CD4-positive, alpha-beta T cell (primary cell): ENCODE measurements around the gene C3orf80. TPM values are rescaled to one million over a fixed set of nuclear protein-coding genes. Genes with fewer than 3 reads are reported as not detected.
"Not testable (repeated sequence)": the region's sequence is repeated elsewhere in the genome, so short reads cannot be mapped to it uniquely, and the experiment has no call there.

Experiments
- ATAC-seq: fragments of 200-7000 bp; cut with Tn5 transposase; one replicate; pipeline ENCODE4 v1.10.0; 2022; ENCODE audit warnings: mild to moderate bottlenecking; ENCODE audit not compliant: poor library complexity
- CTCF ChIA-PET: fragments of 350-600 bp; sonication (Branson Sonifier 250); formaldehyde crosslinking; loops from one replicate; lab custom pipeline; 2021; ENCODE audit warnings: antibody characterized with exemption, inconsistent platforms; lab: Charles Lee
- POLR2A ChIA-PET: fragments of 350-600 bp; sonication (Branson Sonifier 250); formaldehyde crosslinking; loops from one replicate; lab custom pipeline; 2021; ENCODE audit warnings: antibody characterized with exemption, inconsistent platforms; lab: Charles Lee
- DNase-seq, 14 experiments: peaks; one replicate each; pipeline ENCODE4 v3.0.0-alpha.2; 2013 to 2020; ENCODE audit warnings: mixed read lengths in 2 of 14
- H3K27ac ChIP-seq, 2 donors: one replicate each; pipeline versions ENCODE4 v1.5.1 to v1.7.0; 2013; ENCODE audit warnings: low read length in 2 of 2, low read depth in 1 of 2, mild to moderate bottlenecking in 1 of 2
- H3K27me3 ChIP-seq, 2 experiments: 1 replicate in 1 of 2; 2 replicates in 1 of 2; pipeline versions ENCODE4 v1.6.1 to v1.7.0; 2013; ENCODE audit warnings: low read length in 2 of 2, control low read depth in 1 of 2, mild to moderate bottlenecking in 1 of 2, moderate library complexity in 1 of 2; ENCODE audit not compliant: insufficient read depth in 2 of 2, control insufficient read depth in 1 of 2
- H3K36me3 ChIP-seq: one replicate; pipeline ENCODE4 v1.6.1; 2013; ENCODE audit warnings: low read length, control low read depth; ENCODE audit not compliant: insufficient read depth
- H3K4me1 ChIP-seq: one replicate; pipeline ENCODE4 v1.6.1; 2013; ENCODE audit warnings: low read length, control low read depth; ENCODE audit not compliant: insufficient read depth
- H3K4me3 ChIP-seq: one replicate; pipeline ENCODE4 v1.5.1; 2013; ENCODE audit warnings: mild to moderate bottlenecking, low read length, moderate library complexity
- H3K9me3 ChIP-seq, 2 experiments: 1 replicate in 1 of 2; 2 replicates in 1 of 2; pipeline versions ENCODE4 v1.6.1 to v1.7.0; 2013; ENCODE audit warnings: low read length in 2 of 2, mild to moderate bottlenecking in 2 of 2, control low read depth in 1 of 2, moderate library complexity in 1 of 2; ENCODE audit not compliant: control insufficient read depth in 1 of 2, insufficient read depth in 1 of 2
- H3K27ac Mint-ChIP-seq: one replicate; pipeline ENCODE4 v1.8.0; 2020; ENCODE audit warnings: mixed read lengths
- H3K27me3 Mint-ChIP-seq: one replicate; pipeline ENCODE4 v1.8.0; 2021; ENCODE audit warnings: mixed read lengths
- H3K36me3 Mint-ChIP-seq: one replicate; pipeline ENCODE4 v1.8.0; 2021; ENCODE audit warnings: low read depth, mixed read lengths
- H3K4me1 Mint-ChIP-seq: one replicate; pipeline ENCODE4 v1.8.0; 2021; ENCODE audit warnings: low read depth, mixed read lengths
- H3K4me3 Mint-ChIP-seq: one replicate; pipeline ENCODE4 v1.8.0; 2020; ENCODE audit warnings: mild to moderate bottlenecking, mixed read lengths
- H3K9me3 Mint-ChIP-seq: one replicate; pipeline ENCODE4 v1.8.0; 2020; ENCODE audit warnings: mixed read lengths
- CTCF ChIP-seq: fragments of 200-600 bp; IDR thresholded peaks from one replicate; pipeline ENCODE4 v1.8.0; 2022; ENCODE audit warnings: antibody characterized with exemption, mild to moderate bottlenecking
- intact Hi-C, 2 experiments: fragments of 100-400 bp; cut with DNase I in 1 of 2; cut with micrococcal nuclease in 1 of 2; formaldehyde crosslinking; loops; one replicate each; pipeline versions ENCODE4 v1.15.1 to v1.9.0; 2023 to 2025; cut with DNase I, micrococcal nuclease
- polyA plus RNA-seq, 2 donors: library from polyadenylated mRNA; unstranded; fragments of 120-200 nt; gene quantifications; one replicate each; pipeline ENCODE4 v1.2.1, GENCODE V29; 2013
- total RNA-seq, 174 experiments: library from RNA in 2 of 174; stranded (reverse) in 2 of 174; gene quantifications; one replicate each; pipeline ENCODE4 v1.2.3 and lab custom pipeline; 2021 to 2026

Gene C3orf80
- total RNA-seq (not detected), total RNA-seq (lab: John Stamatoyannopoulos, UW) (0 to 1.2 (median 0.20) reads per million in 172 experiments)
- 0.08 TPM for polyA plus RNA-seq (2013, experiment 1 of 2)
- polyA plus RNA-seq (2013, experiment 2 of 2), result not detected

GRCh38 chr3:160225176-160226025 lies at the start of gene C3orf80:
TSS of gene C3orf80 (plus strand) at chr3:160225422. CDS start at chr3:160225636, 214 bp downstream.
- Mint-ChIP-seq H3K27ac (no peak within 1 kb of the TSS), H3K9me3 (no peaks in the 10 kb centered on the region), H3K27me3 (peaks cover 66% of the 10 kb centered on the region), H3K36me3 (no peaks in the 10 kb centered on the region), H3K4me1 (peaks cover 21% of the 10 kb centered on the region), H3K4me3 (peak within 1 kb of the TSS; percentile 90)
- ChIA-PET CTCF (interaction anchor here (1.1 kb wide), 1 partner anchor 25 kb away, joined by 3 read pairs; no protein-coding TSS in a partner anchor), POLR2A (interaction anchor here (0.5 to 1.0 kb wide), 3 partner anchors 10 to 175 kb away, joined by 3 read pairs; no protein-coding TSS in a partner anchor)
- ATAC-seq, result peak; percentile 83
- no peak for TF ChIP-seq CTCF
- Histone ChIP-seq H3K4me3 (peak within 1 kb of the TSS; percentile 41), H3K9me3 (peaks cover 0 to 10% of the 10 kb centered on the region in 2 experiments), H3K27ac (no peak within 1 kb of the TSS), H3K27me3 (peaks cover 29 to 77% of the 10 kb centered on the region in 2 experiments), H3K36me3 (no peaks in the 10 kb centered on the region), H3K4me1 (peaks cover 24% of the 10 kb centered on the region)
- DNase-seq, result peak in 8 of 14 experiments; percentile 15 to 69 (median 31)
- intact Hi-C loops, result no loop called here

DNA sequence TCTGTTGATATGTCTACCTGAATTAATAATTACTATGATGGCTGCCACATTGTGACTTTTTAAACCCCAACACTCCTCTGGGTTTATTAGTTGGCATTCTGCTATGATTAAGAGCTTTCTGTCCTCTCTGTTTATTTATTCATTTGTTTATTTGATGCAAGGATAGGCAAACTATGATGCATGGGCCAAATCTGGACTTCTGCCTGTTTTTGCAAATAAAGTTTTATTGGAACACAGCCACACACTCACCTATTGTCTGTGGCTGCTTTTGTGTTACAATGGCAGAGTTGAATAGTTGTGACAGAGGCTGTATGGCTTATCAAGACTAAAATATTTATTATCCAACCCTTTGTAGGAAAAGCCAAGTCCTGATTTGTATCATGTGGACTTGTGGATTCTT lies 48.3 kb upstream of the C3orf80 start:
- CTCF ChIA-PET, result no interaction called here
- Histone ChIP-seq H3K27ac (no peak overlapping the region), H3K4me3 (no peak overlapping the region), H3K27me3 (peaks cover 0 to 4% of the 10 kb centered on the region in 2 experiments), H3K9me3 (no peaks in the 10 kb centered on the region), H3K4me1 (peaks cover under 1% of the 10 kb centered on the region), H3K36me3 (no peaks in the 10 kb centered on the region)
- TF ChIP-seq CTCF, result no peak
- ATAC-seq (no peak), DNase-seq (no peak)
- POLR2A ChIA-PET, result interaction anchor here (0.6 kb wide), 1 partner anchor 644 kb away, joined by 3 read pairs; no protein-coding TSS in a partner anchor
- no peaks in the 10 kb centered on the region for H3K9me3 Mint-ChIP-seq
- peaks cover 4% of the 10 kb centered on the region for H3K4me1 Mint-ChIP-seq
- no peak overlapping the region for H3K27ac Mint-ChIP-seq
- H3K27me3 Mint-ChIP-seq, result peaks cover 28% of the 10 kb centered on the region
- no peak overlapping the region for H3K4me3 Mint-ChIP-seq
- H3K36me3 Mint-ChIP-seq, result no peaks in the 10 kb centered on the region
- intact Hi-C loops, result no loop called here

- CTCF ChIA-PET, DNase-seq, H3K4me1 Mint-ChIP-seq, intact Hi-C loops, H3K27ac Mint-ChIP-seq, H3K4me3 Mint-ChIP-seq, H3K4me3 ChIP-seq, H3K4me1 ChIP-seq, H3K27me3 ChIP-seq, H3K36me3 Mint-ChIP-seq, H3K36me3 ChIP-seq, H3K9me3 Mint-ChIP-seq, H3K9me3 ChIP-seq, POLR2A ChIA-PET, ATAC-seq, H3K27ac ChIP-seq: not testable (repeated sequence)
- H3K27me3 Mint-ChIP-seq, result peaks cover 28% of the 10 kb centered on the region
These were observed 46.6 kb upstream of the C3orf80 start for GRCh38 chr3:160178661-160179060.

DNA sequence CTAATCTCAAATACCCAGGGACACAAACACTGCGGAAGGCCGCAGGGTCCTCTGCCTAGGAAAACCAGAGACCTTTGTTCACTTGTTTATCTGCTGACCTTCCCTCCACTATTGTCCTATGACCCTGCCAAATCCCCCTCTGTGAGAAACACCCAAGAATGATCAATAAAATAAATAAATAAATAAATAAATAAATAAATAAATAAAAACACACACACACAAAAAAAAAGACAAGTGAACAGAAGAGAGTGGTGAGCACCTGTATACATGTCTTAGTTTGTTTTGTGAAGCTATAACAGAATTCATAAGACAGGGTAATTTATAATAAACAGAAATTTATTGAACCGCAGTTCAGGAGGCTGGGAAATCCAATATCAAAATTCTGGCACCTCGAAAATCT lies 45.8 kb upstream of the C3orf80 start:
- H3K36me3 Mint-ChIP-seq, POLR2A ChIA-PET, H3K9me3 ChIP-seq, H3K4me1 ChIP-seq, ATAC-seq, intact Hi-C loops, H3K9me3 Mint-ChIP-seq, H3K4me3 Mint-ChIP-seq, H3K27ac Mint-ChIP-seq, H3K36me3 ChIP-seq, H3K4me3 ChIP-seq, CTCF ChIA-PET, H3K27me3 ChIP-seq, DNase-seq, H3K4me1 Mint-ChIP-seq, H3K27ac ChIP-seq: not testable (repeated sequence)
- H3K27me3 Mint-ChIP-seq, result peaks cover 28% of the 10 kb centered on the region
